ENCODE data around the gene CPA2.
"Not testable (repeated sequence)": the region's sequence is repeated elsewhere in the genome, so short reads cannot be mapped to it uniquely, and the experiment has no call there.

Gene CPA2

DNA sequence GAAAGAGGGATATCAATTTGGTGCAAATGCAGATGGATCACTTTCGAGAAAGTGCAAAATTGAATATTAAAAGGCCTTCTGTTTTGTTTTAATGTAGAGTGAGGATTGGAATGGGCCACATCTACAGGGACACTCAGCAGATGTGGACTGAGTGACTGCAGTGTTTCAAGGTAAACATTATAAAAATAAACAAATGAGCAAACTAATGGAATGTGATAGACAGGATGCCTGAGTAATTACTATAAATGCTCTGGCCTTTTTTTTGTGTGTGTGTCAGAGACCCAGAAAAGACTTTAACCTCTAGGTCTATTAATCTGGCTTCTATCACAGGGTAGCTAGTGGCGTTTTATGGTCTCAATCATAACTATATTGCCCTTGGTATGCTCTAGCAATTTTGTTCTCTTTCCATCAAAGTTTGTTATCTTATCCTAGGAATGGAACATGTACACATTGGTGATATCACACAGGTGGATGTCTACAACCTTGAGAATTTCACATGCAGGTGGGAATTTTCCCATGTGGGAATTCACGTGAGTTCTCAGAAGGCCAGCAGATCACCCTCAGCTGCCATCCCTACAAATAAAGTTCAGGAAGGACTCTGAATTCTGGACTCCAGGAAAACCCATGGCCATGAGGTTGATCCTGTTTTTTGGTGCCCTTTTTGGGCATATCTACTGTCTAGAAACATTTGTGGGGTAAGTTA is at the start of gene CPA2:
TSS of gene CPA2 (plus strand) at position 606 of the 703 bp plus-strand sequence. CDS start at position 625, 19 bp downstream.
- DNase-seq = no peak

DNA sequence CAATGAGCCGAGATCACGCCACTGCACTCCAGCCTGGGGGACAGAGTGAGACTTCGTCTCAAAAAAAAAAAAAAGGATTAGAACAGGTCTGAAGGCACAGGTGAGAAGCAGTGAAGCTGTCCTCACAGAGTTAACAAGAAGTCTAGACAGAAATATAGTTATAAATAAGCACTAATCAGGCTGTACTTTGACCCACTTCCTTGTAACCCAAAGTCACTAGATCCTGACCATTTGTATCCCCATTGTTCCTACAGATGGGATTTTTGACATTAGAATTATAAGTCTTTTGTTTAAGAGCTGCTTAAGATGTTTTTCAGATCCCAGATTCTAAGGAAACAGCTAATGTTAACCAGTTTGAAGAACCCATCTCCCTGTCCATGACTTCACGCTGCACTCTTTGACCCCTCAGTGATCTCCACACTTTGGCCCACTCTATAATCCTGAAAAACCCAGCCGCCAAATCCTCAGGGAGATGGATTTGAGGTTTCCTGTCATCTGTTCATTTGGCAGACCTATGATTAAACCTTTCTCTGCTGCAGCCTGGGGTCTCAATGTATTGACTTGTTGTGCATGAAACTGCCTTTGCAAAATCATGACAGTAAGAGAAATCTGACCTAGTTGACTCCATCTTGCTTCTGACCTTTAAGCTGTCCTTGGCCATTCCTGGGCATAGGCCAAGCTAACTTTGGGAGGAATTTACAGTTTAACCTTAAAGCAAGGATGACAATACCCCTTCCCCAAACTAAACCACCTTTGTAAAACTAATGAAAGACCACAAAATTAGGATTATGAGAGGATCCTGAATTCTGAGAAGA is 47.6 kb upstream of the CPA2 start:
- no peak for DNase-seq

DNA sequence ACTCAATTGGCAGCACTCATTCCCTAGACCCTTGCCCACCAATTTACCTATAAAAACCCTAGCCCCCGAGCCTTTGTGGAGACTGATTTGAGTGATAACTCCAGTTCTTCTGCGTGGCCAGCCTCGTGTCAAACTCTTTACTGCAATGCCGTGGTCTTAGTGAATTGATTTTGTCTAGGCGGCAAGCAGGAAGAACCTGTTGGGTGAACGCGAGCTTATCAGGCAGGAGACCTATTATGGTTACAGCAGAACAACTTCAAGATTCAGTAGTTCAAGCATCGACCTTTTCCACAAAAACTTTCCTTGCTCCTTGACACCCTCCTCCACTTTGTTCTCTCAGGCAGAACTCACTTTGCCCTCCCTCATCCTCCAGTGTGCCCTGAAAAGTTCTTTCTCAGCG is 46.8 kb upstream of the CPA2 start:
- DNase-seq = no peak

DNA sequence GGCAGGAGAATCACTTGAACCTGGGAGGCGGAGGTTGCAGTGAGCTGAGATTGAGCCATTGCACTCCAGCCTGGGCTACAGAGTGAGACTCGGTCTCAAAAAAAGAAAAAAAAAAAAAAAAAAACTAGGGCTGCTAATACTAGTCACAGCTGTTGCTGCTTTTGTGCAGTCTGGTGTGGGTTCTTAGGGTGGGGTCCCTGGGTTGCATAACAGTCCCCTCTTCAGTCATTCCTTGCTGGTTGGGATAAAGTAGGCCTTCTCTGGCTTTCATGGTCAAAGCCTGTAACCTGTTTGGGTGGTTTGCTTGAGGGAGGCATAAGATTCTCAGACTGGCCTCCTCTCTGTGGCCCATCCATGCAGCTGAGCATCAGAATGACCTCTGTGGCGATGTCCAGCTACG is 44.9 kb upstream of the CPA2 start:
- DNase-seq = no peak

DNA sequence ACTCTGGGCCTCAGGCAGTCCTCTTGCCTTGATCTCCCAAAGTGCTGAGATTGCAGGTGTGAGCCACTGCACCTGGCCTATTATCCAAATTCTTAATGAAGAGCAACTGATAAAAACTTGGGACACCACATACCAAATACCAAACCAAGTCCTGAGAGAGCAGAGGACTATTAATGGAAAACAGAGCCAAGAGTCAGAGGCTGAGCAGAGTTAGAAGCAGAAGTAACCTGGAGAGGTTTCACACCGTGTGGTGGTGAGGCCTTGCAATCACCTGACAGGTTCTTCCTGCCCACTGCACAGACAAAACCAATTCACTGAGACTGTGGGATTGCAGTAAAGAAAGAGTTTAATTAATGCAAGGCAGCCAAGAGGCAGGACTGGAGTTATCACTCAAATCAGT is 43.0 kb upstream of the CPA2 start:
- no peak for DNase-seq

DNA sequence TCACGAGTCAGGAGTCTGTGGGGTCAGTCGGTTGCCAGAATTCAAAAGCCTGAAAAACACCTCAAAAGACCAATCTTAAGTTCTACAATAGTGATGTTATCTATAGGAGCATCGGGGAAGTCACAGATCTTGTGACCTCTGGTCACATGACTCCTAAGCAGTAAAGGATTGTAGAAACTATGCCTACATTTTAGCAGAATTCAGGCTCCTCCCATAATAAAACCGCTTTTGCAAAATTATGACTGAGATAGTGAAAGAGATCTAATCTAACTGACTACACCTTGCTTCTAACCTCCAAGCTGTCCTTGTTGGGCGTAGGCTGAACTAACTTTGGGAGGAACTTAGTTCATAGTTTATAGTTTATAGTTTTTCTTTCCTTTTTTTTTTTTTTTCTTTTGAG is 42.5 kb upstream of the CPA2 start:
- DNase-seq = no peak

DNA sequence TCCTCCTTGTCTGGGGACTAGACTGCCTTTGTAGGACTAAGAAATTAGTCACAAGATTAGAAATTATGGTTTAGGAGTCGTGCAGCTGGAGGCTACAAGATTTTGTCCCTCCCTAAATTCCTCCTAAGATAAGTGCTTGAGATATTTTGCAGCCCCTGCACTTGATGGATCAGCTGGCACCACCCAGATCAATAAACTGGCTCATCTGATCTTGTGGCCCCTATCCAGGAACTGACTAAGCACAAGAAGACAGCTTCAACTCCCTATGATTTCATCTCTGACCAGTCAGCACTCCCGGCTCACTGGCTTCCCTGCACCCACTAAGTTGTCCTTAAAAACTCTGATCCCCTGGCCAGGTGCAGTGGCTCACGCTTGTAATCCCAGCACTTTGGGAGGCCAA is 41.7 kb upstream of the CPA2 start:
- not testable (repeated sequence) for DNase-seq

DNA sequence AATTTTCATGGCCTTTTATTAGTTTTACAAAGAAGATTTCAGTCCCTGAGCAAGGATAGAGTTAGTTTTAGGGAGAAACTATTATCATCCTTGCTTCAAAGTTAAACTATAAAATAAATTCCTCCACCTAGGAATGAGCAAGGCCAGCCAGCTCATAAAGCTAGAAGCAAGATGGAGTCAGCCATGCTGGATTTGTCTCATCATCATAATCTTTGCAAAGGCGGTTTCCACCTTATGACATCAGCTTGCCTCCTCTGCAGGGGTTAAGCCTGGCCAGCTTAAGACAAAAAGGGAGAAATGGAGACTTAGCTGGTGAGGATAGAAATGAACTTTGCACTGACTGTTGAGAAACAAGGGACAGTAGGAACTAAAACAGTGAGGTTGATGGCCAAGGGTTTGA is 40.3 kb upstream of the CPA2 start:
- no peak for DNase-seq

DNA sequence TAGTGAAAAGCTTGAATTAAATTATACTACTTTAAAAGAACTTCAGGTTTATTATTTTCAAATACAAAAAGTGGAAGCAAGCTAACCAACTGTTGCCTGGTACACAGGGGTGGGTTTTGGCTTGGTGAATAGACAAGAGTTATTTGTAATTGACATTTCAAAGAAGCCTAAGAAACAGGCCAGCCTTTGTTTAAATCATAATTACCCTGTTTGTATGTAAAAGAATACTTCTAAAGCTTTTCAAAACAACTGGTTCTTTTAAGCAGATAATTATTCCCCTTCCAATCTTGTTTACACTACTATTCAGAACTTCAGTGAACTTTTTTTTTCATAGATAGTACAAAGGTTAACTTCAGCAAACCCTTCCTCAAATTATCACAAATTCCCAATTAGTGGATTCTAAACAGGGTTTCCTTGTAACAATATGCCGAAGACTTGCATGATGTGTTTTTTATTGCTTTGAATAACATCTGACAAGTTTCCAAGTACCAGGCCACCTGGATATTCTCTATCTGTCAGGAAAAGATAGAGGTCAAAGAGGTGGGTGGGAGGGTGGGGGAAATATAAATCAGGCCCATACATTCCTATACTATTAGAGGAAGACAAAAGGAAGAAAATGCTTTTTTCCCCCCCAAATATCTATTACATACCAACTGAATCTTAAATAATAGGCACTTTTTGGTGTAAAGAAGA is 38.6 kb upstream of the CPA2 start:
- DNase-seq = no peak

DNA sequence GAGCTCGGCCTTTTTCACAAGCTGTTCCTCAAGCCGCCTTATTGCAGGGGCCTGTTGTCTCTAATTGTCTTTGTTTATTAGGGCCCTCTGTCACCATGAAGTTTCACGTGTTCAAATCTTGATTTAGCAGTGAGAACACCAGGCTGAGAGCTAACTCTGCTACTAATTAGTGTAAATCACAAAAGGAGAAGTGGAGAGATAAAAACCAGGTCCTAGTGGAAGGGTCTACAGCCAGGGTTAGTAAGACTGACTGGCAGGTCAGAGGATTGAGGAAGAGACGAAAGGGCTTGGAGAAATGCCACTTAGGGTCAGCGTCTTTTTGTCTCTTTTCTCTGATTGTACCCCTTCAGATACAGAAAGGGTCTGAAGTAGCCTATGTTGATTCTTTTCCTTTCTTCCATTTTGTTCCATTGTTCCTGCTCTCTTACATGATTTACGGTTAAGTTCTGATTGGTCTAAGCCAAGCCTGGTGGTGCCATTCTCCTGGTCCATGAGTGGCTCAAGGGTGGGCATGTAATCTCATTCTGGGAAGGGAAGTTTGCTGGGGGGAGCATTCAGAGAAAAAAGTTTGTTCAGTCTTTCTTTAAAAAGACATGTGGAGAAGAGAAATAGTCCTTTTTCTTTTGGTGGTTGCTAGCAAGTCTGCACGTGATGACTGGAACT is 37.7 kb upstream of the CPA2 start:
- DNase-seq = no peak

DNA sequence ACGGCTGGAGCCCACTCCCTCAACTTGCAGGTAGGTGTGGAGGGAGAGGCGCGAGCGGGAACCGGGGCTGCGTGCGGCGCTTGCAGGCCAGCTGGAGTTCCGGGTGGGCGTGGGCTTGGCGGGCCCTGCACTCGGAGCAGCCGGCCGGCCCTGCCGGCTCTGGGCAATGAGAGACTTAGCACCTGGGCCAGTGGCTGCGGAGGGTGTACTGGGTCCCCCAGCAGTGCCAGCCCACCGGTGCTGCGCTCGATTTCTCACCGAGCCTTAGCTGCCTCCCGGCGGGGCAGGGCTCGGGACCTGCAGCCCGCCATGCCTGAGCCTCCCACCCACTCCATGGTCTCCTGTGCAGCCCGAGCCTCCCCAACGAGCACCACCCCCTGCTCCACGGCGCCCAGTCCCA is 36.7 kb upstream of the CPA2 start:
- DNase-seq = not testable (repeated sequence)

DNA sequence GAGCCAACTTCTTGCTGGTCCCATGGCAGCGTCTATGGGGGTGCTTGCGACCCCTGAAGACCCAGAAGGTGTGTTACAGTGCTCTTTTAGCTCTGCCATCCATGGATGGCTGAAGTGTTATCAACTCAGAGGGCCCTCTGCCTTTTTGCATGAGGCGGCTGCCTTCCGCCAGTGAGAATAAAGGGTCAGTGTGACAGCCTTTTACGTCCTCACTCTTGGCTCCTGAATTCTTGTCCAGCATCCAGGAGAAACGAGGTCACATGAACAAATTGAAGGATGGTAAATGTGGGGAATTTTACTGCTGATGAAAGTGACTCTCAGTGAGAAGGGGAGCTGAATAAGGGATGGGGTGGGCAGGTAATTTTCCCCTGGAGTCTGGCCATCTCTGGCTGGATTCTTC is 34.9 kb upstream of the CPA2 start:
- DNase-seq = no peak

DNA sequence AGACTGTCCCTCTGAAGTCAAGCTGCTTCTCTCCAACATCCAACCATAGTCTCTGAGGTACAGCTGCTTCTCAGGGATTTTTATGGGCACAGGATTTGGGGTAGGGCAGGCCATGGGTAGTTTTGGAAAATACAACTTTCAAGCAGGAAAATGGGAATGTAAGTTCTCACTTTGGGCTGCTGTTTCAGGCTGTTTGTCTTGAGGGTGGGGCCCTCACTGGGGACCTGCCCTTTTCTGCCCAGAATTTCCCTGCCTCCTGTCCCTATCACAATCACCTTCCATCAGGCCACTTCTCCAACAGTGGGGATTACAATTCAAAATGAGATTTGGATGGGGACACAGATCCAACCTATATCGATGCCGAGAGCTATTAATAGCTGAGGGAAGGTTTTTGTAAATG is 34.5 kb upstream of the CPA2 start:
- DNase-seq = no peak

DNA sequence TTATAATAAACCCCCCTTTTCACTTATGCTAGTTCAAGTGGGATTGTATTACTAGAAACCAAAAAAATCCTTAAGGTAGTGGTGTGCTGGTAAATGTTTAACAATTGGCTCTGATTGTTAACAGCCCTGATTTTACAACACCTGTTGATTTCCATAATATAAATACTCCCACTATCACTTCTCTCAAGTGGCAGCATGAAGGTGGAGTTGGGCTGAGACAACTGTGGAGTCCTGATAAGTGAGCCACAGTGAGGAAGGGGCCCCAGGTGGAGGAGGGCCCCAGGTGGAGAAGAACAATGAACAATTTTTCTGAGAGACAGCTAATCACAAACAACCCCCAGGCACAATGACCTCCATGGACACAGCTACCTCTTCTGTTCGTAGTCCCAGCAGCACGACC is 32.6 kb upstream of the CPA2 start:
- no peak for DNase-seq

DNA sequence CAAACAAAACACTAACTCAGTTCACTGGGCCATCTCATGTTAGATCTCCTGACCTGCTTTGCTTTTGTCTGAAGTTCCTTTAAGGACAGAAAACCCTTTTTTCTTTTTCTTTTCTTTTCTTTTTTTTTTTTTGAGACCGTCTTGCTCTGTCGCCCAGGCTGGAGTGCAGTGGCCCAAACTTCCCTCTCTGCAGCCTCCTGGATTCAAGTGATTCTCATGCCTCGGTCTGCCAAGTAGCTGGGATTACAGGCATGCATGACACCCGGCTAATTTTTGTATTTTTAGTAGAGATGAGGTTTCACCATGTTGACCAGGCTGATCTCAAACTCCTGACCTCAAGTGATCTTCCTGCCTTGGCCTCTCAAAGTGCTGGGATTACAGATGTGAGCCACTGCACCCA is 30.3 kb upstream of the CPA2 start:
- not testable (repeated sequence) for DNase-seq

DNA sequence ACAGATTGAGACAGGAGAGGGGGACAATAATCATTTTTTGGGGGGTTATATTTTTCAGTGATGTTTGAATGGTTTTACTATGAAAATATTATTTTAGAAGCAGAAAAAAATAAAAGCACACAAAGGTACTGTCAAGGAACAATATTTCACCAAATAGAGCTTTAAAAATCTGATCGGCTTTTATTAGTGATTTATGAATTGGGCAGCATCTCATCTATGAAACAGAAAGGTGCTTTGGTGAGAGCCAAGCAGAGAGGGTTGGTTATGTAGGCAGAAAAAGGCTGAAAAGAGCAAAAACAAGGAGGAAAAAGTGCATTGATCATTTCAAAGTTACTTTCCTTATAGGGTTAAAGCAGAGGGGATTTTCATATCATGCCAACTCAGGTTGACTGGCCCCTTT is 26.4 kb upstream of the CPA2 start:
- DNase-seq = no peak

DNA sequence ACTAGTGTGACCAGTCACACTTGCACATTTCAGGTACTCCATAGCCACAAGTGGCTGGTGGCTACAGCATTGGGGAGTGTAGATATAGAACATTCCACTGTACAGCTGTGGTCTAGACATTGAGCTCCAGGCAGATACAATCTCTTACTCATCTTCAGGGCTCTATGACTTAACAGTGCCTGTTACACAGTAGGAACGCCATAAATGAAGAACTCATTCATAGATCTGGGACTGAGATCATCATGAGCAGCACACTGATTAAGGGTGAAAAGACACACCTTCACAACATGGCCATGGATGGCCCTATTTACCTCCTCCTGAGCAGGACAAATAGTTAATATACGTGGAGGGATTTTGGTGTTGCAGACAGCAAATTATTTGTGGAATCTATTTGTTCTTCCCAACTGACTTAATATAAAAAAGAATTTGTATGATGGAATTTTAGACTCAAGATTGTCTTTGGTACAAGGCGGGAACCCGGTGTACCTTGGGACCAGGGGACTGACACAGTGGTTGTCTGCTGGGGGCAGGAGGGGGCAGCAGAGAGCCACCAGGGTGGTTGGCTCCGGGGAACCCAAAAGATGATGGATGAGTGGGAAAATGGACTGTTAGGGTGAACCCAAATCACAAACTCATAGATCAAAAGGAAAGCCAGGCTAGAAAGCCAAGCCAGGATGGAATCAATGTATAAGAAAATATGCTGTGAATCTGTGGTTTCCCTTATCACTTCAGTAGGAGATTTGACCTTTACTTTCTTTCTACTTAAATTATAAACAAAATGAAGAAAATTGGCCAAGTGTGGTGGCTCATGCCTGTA is 24.3 kb upstream of the CPA2 start:
- peak; percentile 77 for DNase-seq

DNA sequence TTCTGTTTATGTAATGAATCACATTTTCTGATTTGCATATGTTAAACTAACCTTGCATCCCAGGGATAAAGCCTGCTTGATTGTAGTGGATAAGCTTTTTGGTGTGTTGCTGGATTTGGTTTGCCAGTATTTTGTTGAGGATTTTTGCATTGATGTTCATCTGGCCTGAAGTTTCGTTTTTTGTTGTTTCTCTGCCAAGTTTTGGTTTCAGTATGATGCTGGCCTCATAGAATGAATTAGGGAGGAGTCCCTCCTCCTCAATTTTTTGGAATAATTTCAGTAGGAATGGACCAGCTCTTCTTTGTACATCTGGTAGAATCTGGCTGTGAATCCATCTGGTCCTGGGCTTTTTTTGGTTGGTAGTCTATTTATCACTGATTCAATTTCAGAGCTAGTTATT is 23.2 kb upstream of the CPA2 start:
- not testable (repeated sequence) for DNase-seq

DNA sequence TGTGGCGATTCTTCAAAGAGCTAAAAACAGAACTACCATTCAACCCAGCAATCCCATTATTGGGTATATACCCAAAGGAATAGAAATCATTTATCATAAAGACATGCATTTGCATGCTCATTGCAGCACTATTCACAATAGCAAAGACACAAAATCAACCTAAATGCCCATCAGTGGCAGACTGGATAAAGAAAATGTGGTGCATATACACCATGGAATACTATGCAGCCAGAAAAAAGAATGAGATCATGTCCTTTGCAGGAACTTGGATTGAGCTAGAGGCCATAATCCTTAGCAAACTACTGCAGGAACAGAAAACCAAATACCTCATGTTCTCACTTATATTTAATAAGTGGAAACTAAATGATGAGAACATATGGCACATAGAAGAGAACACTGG is 20.2 kb upstream of the CPA2 start:
- not testable (repeated sequence) for DNase-seq

DNA sequence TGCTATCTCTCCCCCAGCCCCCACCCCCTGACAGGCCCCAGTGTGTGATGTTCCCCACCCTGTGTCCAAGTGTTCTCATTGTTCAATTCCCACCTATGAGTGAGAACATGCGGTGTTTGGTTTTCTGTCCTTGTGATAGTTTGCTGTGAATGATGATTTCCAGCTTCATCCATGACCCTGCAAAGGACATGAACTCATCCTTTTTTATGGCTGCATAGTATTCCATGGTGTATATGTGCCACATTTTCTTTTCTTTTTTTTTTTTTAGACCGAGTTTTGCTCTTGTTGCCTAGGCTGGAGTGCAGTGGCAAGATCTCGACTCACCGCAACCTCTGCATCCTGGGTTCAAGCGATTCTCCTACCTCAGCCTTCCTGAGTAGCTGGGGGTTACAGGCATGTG is 17.8 kb upstream of the CPA2 start:
- not testable (repeated sequence) for DNase-seq

DNA sequence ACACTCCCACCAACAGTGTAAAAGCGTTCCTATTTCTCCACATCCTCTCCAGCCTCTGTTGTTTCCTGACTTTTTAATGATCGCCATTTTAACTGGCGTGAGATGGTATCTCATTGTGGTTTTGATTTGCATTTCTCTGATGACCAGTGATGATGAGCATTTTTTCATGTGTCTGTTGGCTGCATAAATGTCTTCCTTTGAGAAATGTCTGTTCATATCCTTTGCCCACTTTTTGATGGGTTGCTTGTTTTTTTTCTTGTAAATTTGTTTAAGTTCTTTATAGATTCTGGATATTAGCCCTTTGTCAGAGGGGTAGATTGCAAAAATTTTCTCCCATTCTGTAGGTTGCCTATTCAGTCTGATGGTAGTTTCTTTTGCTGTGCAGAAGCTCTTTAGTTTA is 17.0 kb upstream of the CPA2 start:
- DNase-seq = not testable (repeated sequence)

DNA sequence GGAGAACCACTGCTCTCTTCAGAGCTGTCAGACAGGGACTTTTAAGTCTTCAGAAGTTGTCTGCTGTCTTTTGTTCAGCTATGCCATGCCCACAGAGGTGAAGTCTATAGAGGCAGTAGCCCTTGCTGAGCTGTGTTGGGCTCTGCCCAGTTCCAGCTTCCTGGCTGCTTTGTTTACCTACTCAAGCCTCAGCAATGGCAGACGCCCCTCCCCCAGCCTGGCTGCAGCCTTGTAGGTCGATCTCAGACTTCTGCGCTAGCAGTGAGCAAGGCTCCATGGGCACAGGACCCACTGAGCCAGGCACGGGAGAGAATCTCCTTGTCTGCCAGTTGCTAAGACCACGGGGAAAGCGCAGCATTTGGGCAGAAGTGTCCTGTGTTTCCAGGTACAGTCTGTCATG is 12.1 kb upstream of the CPA2 start:
- DNase-seq = no peak

Measured in stimulated activated CD4-positive, alpha-beta T cell treated with anti-CD3 and anti-CD28 coated beads, Interleukin-15, amount 100 ng/mL, for 24 hours (primary cell).